ENCODE measurements around the gene PLEKHG7. TPM values are rescaled to one million over a fixed set of nuclear protein-coding genes. Genes with fewer than 3 reads are reported as not detected.

Gene PLEKHG7
- total and polyA plus RNA-seq, 2 donors (not counting 1 experiment from before 2014, with no cell fraction given) = 7.5 to 23.2 TPM

GRCh38 chr12:92657770-92658169 is 45.0 kb upstream of the PLEKHG7 start:
- no peak overlapping the region for H3K9ac ChIP-seq (ENCODE audit: low read length)
- Mint-ChIP-seq H3K27ac (no peak overlapping the region), H3K27me3 (no peaks in the 10 kb centered on the region), H3K4me3 (no peak overlapping the region), H3K4me1 (no peaks in the 10 kb centered on the region), H3K9me3 (ENCODE audit: insufficient read depth) (peaks cover 2% of the 10 kb centered on the region)
- no peak overlapping the region for H3K4me2 ChIP-seq (replicated peaks; ENCODE audit: low read depth, low read length, poor library complexity, severe bottlenecking)
- ChIA-PET CTCF (interaction anchor here (0.7 to 1.7 kb wide), 2 partner anchors 9 to 1477 kb away, joined by 3 to 5 read pairs; no protein-coding TSS in a partner anchor), POLR2A (no interaction called here)
- no peaks in the 10 kb centered on the region for H3K36me3 ChIP-seq (replicated peaks in 1 of 2; ENCODE audit: control extremely low read depth in 1 of 2, control insufficient read depth in 1 of 2, extremely low read depth in 1 of 2, insufficient read depth in 2 of 2, low read length in 1 of 2)
- H3K9me3 ChIP-seq (ENCODE audit: control extremely low read depth in 1 of 3, control insufficient read depth in 2 of 3, insufficient read depth in 1 of 3, low read length in 2 of 3) = no peaks in the 10 kb centered on the region
- TF ChIP-seq CTCF (IDR thresholded peaks at IDR 0.05) (no peak), EZH2 (IDR thresholded peaks at IDR 0.05; ENCODE audit: borderline replicate concordance, insufficient read depth, low read depth, low read length, poor library complexity, severe bottlenecking) (no peak)
- no peaks in the 10 kb centered on the region for H3K27me3 ChIP-seq (replicated peaks in 1 of 4; ENCODE audit: control extremely low read depth in 1 of 4, control insufficient read depth in 3 of 4, insufficient read depth in 4 of 4, low read length in 3 of 4)
- no peaks in the 10 kb centered on the region for H3K4me1 ChIP-seq (ENCODE audit: control insufficient read depth in 2 of 2, insufficient read depth in 2 of 2, low read length in 2 of 2)
- no peak for DNase-seq
- no peak overlapping the region for H3K4me3 ChIP-seq (ENCODE audit: control extremely low read depth in 1 of 5, extremely low read depth in 1 of 5, insufficient read depth in 1 of 5, low read depth in 2 of 5, low read length in 4 of 5)
- intact Hi-C loops (cut with micrococcal nuclease) = no loop called here
- ATAC-seq (ENCODE audit: low read depth) = no peak
- H4K20me1 ChIP-seq (ENCODE audit: control insufficient read depth, insufficient read depth, low read length, poor library complexity, severe bottlenecking) = no peaks in the 10 kb centered on the region
- no peaks in the 10 kb centered on the region for H3K79me2 ChIP-seq (ENCODE audit: control insufficient read depth, insufficient read depth, low read length)
- H2AFZ ChIP-seq (ENCODE audit: insufficient read depth, low read depth, low read length, poor library complexity, severe bottlenecking) = no peak overlapping the region
- H3K27ac ChIP-seq (ENCODE audit: low read length in 2 of 2) = no peak overlapping the region
- 93% methylated on average over 3 of the region's 4 CpGs for WGBS (ENCODE audit: insufficient coverage)

GRCh38 chr12:92658611-92659010 is 44.2 kb upstream of the PLEKHG7 start:
- 100% methylated on average over 2 of the region's 2 CpGs for WGBS (ENCODE audit: insufficient coverage)
- no peaks in the 10 kb centered on the region for H3K79me2 ChIP-seq (ENCODE audit: control insufficient read depth, insufficient read depth, low read length)
- no peaks in the 10 kb centered on the region for H3K9me3 ChIP-seq (ENCODE audit: control extremely low read depth in 1 of 3, control insufficient read depth in 2 of 3, insufficient read depth in 1 of 3, low read length in 2 of 3)
- no peak overlapping the region for H3K27ac Mint-ChIP-seq
- H3K4me2 ChIP-seq (replicated peaks; ENCODE audit: low read depth, low read length, poor library complexity, severe bottlenecking) = no peak overlapping the region
- no peak overlapping the region for H3K9ac ChIP-seq (ENCODE audit: low read length)
- no peak overlapping the region for H3K4me3 ChIP-seq (ENCODE audit: control extremely low read depth in 1 of 5, extremely low read depth in 1 of 5, insufficient read depth in 1 of 5, low read depth in 2 of 5, low read length in 4 of 5)
- no peaks in the 10 kb centered on the region for H3K4me1 ChIP-seq (ENCODE audit: control insufficient read depth in 2 of 2, insufficient read depth in 2 of 2, low read length in 2 of 2)
- peaks cover 2% of the 10 kb centered on the region for H3K9me3 Mint-ChIP-seq (ENCODE audit: insufficient read depth)
- ATAC-seq (ENCODE audit: low read depth) = no peak
- TF ChIP-seq CTCF (IDR thresholded peaks at IDR 0.05) (no peak), EZH2 (IDR thresholded peaks at IDR 0.05; ENCODE audit: borderline replicate concordance, insufficient read depth, low read depth, low read length, poor library complexity, severe bottlenecking) (no peak)
- ChIA-PET POLR2A (no interaction called here), CTCF (no interaction called here)
- intact Hi-C loops (cut with micrococcal nuclease) = no loop called here
- H3K4me3 Mint-ChIP-seq = no peak overlapping the region
- H3K36me3 ChIP-seq (replicated peaks in 1 of 2; ENCODE audit: control extremely low read depth in 1 of 2, control insufficient read depth in 1 of 2, extremely low read depth in 1 of 2, insufficient read depth in 2 of 2, low read length in 1 of 2) = no peaks in the 10 kb centered on the region
- no peak overlapping the region for H3K27ac ChIP-seq (ENCODE audit: low read length in 2 of 2)
- H2AFZ ChIP-seq (ENCODE audit: insufficient read depth, low read depth, low read length, poor library complexity, severe bottlenecking) = no peak overlapping the region
- no peak for DNase-seq
- no peaks in the 10 kb centered on the region for H3K27me3 ChIP-seq (replicated peaks in 1 of 4; ENCODE audit: control extremely low read depth in 1 of 4, control insufficient read depth in 3 of 4, insufficient read depth in 4 of 4, low read length in 3 of 4)
- H3K4me1 Mint-ChIP-seq = no peaks in the 10 kb centered on the region
- no peaks in the 10 kb centered on the region for H4K20me1 ChIP-seq (ENCODE audit: control insufficient read depth, insufficient read depth, low read length, poor library complexity, severe bottlenecking)
- no peaks in the 10 kb centered on the region for H3K27me3 Mint-ChIP-seq

Data from B cell (primary cell).